HEK293T (cell line): ENCODE results near the gene FBRSL1.
"Not testable (repeated sequence)": the region's sequence is repeated elsewhere in the genome, so short reads cannot be mapped to it uniquely, and the experiment has no call there.

Experiments
- BHLHE40 ChIP-seq: fragments of 450-650 bp; IDR thresholded peaks from 2 replicates; pipeline ENCODE4 v1.6.1; 2016; ENCODE audit warnings: mild to moderate bottlenecking, moderate library complexity, borderline replicate concordance
- FOXA1 ChIP-seq: fragments of 450-650 bp; IDR thresholded peaks from 2 replicates; pipeline ENCODE4 v1.6.1; 2016; ENCODE audit warnings: mild to moderate bottlenecking
- HDGF ChIP-seq: fragments of 450-650 bp; IDR thresholded peaks from 2 replicates; pipeline ENCODE4 v1.6.1; 2017; ENCODE audit warnings: antibody characterized with exemption, borderline replicate concordance
- SP1 ChIP-seq: fragments of 450-650 bp; IDR thresholded peaks from 2 replicates; pipeline ENCODE4 v1.6.1; 2017

DNA sequence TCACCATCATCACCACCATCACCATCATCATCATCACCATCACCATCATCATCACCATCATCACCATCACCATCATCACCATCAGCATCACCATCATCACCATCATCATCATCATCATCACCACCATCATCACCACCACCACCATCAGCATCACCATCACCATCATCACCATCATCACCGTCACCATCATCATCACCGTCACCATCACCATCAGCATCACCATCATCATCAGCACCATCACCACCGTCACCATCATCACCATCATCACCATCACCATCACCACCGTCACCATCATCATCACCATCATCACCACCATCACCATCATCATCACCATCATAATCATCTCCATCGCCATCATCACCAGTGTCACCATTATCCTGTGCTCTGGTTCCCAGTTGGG is 25.6 kb upstream of the FBRSL1 start:
- not testable (repeated sequence) for TF ChIP-seq BHLHE40, FOXA1, HDGF, SP1
